K562 (cell line): Measurements from ENCODE around the gene TLN1. TPM values are rescaled to one million over a fixed set of nuclear protein-coding genes. Genes with fewer than 3 reads are reported as not detected.

Experiments
- BCOR ChIP-seq: fragments of 450-650 bp; IDR thresholded peaks from 2 replicates; pipeline ENCODE4 v1.6.1; 2016
- CEBPG ChIP-seq, 3 experiments: fragments of 200-800 bp in 1 of 3; sonication (Bioruptor generic) in 1 of 3; sonication (generic) in 1 of 3; formaldehyde crosslinking in 1 of 3; IDR thresholded peaks in 2 of 3; conservative IDR thresholded peaks in 1 of 3; 2 replicates each; pipeline versions ENCODE4 v1.6.1 to v1.8.0; 2016 to 2022; ENCODE audit warnings: missing compliant biosample characterization in 2 of 3, missing genetic modification characterization in 2 of 3, mild to moderate bottlenecking in 1 of 3, missing genetic modification reagents in 1 of 3
- ETV1 ChIP-seq: fragments of 450-650 bp; conservative IDR thresholded peaks from 2 replicates; pipeline ENCODE4 v1.6.1; 2016; ENCODE audit warnings: missing genetic modification characterization, control low read depth, low read depth, missing compliant biosample characterization
- FIP1L1 ChIP-seq: fragments of 200-400 bp; formaldehyde crosslinking; IDR thresholded peaks from 2 replicates; pipeline ENCODE4 v1.6.1; 2018; ENCODE audit warnings: mild to moderate bottlenecking, low read depth, low read length; ENCODE audit not compliant: poor library complexity, severe bottlenecking
- HNRNPK ChIP-seq: fragments of 200-400 bp; formaldehyde crosslinking; IDR thresholded peaks from one replicate; pipeline ENCODE4 v1.6.1; 2018; ENCODE audit warnings: mild to moderate bottlenecking, low read depth, low read length; ENCODE audit not compliant: poor library complexity, severe bottlenecking
- HNRNPLL ChIP-seq: fragments of 200-400 bp; formaldehyde crosslinking; IDR thresholded peaks from 2 replicates; pipeline ENCODE4 v1.6.1; 2017; ENCODE audit warnings: low read length, low read depth, mild to moderate bottlenecking; ENCODE audit not compliant: poor library complexity, severe bottlenecking
- IRF9 ChIP-seq: fragments of 450-650 bp; IDR thresholded peaks from 2 replicates; pipeline ENCODE4 v1.6.1; 2016; ENCODE audit warnings: missing biosample characterization, missing genetic modification characterization
- KLF1 ChIP-seq: fragments of 450-650 bp; IDR thresholded peaks from 2 replicates; pipeline ENCODE4 v1.6.1; 2016; ENCODE audit warnings: missing genetic modification characterization, missing compliant biosample characterization
- MYNN ChIP-seq, 2 experiments: sonication (generic); formaldehyde crosslinking in 1 of 2; IDR thresholded peaks; 2 replicates each; pipeline versions ENCODE4 v1.5.0 to v1.6.1; 2016 to 2020; ENCODE audit warnings: antibody characterized with exemption in 1 of 2, missing genetic modification reagents in 1 of 2
- NFE2L1 ChIP-seq: fragments of 450-650 bp; IDR thresholded peaks from 2 replicates; pipeline ENCODE4 v1.6.1; 2016; ENCODE audit warnings: missing genetic modification characterization, low read depth, mild to moderate bottlenecking, missing compliant biosample characterization, moderate library complexity, borderline replicate concordance
- PHB ChIP-seq: fragments of 250-450 bp; sonication (Bioruptor Pico); IDR thresholded peaks from 2 replicates; pipeline ENCODE4 v1.5.0; 2021
- POLR2AphosphoS2 ChIP-seq: IDR thresholded peaks from 2 replicates; pipeline ENCODE4 v1.6.1; 2012; ENCODE audit warnings: low read length, improper control_type of control experiment
- PTBP1 ChIP-seq: fragments of 200-400 bp; formaldehyde crosslinking; IDR thresholded peaks from 2 replicates; pipeline ENCODE4 v1.6.1; 2017; ENCODE audit warnings: low read depth, low read length
- RBFOX2 ChIP-seq: fragments of 200-400 bp; formaldehyde crosslinking; IDR thresholded peaks from 2 replicates; pipeline ENCODE4 v1.6.1; 2017; ENCODE audit warnings: low read depth, mild to moderate bottlenecking, low read length, moderate library complexity
- SIN3B ChIP-seq: fragments of 450-650 bp; IDR thresholded peaks from 2 replicates; pipeline ENCODE4 v1.6.1; 2017; ENCODE audit warnings: low read depth, mild to moderate bottlenecking, moderate library complexity
- SIX5 ChIP-seq, 2 experiments: IDR thresholded peaks; 2 replicates each; pipeline ENCODE4 v1.6.1; 2011; ENCODE audit warnings: low read length in 2 of 2, borderline replicate concordance in 1 of 2, low read depth in 1 of 2, mild to moderate bottlenecking in 1 of 2, moderate library complexity in 1 of 2; ENCODE audit not compliant: insufficient read depth in 1 of 2
- SMAD2 ChIP-seq: fragments of 150-350 bp; IDR thresholded peaks from 2 replicates; pipeline ENCODE4 v1.6.1; 2014; ENCODE audit warnings: low read depth, mild to moderate bottlenecking, low read length
- SUPT5H ChIP-seq: fragments of 450-650 bp; IDR thresholded peaks from 2 replicates; pipeline ENCODE4 v1.6.1; 2016
- TRIM28 ChIP-seq: fragments of 450-650 bp; IDR thresholded peaks from 2 replicates; pipeline ENCODE4 v1.6.1; 2017
- U2AF1 ChIP-seq: fragments of 200-400 bp; formaldehyde crosslinking; optimal IDR thresholded peaks from 2 replicates; pipeline ENCODE3; 2017; ENCODE audit warnings: mild to moderate bottlenecking, low read depth, low read length, moderate library complexity
- YBX1 ChIP-seq: fragments of 450-650 bp; IDR thresholded peaks from 2 replicates; pipeline ENCODE4 v1.7.1; 2016; ENCODE audit warnings: mild to moderate bottlenecking
- ZBTB33 ChIP-seq: sonication (generic); formaldehyde crosslinking; IDR thresholded peaks from 2 replicates; pipeline ENCODE4 v1.8.1; 2023; ENCODE audit warnings: mild to moderate bottlenecking, missing genetic modification reagents
- ZBTB7A ChIP-seq: IDR thresholded peaks from 2 replicates; pipeline ENCODE4 v1.6.1; 2011; ENCODE audit warnings: low read depth, mild to moderate bottlenecking, low read length, moderate library complexity, borderline replicate concordance; ENCODE audit not compliant: control insufficient read depth
- ZNF436 ChIP-seq: fragments of 250-450, 450-650 bp; sonication (Bioruptor Pico); formaldehyde crosslinking; IDR thresholded peaks from 2 replicates; pipeline ENCODE4 v1.7.0; 2020; ENCODE audit warnings: mild to moderate bottlenecking
- ZNF586 ChIP-seq: fragments of 450-650 bp; formaldehyde crosslinking; conservative IDR thresholded peaks from 2 replicates; pipeline ENCODE4 v1.4.0; 2020; ENCODE audit warnings: mild to moderate bottlenecking, moderate library complexity
- ZNF764 ChIP-seq: fragments of 250-450 bp; sonication (Bioruptor Pico); IDR thresholded peaks from 2 replicates; pipeline ENCODE4 v1.4.0; 2020; ENCODE audit warnings: low read depth, mild to moderate bottlenecking, moderate library complexity
- ZNF766 ChIP-seq: fragments of 200-800 bp; sonication (Bioruptor generic); conservative IDR thresholded peaks from 2 replicates; pipeline ENCODE4 v1.6.1; 2016; ENCODE audit warnings: missing genetic modification characterization, missing compliant biosample characterization
- polyA plus RNA-seq, 8 experiments: library from polyadenylated mRNA; depleted of rRNA in 4 of 8; stranded (reverse) in 5 of 8; unstranded in 3 of 8; fragments of >200 nt; fragmentation: Nextera tagmentation in 2 of 8; fragmentation: Illumina TruSeq in 1 of 8; extraction: Ambion mirVana in 2 of 8; extraction: Trizol in 1 of 8; gene quantifications; 2 replicates each; pipeline versions ENCODE4 v1.2.1 to v1.2.3, GENCODE V29; 2011 to 2014; ENCODE audit warnings: inconsistent platforms in 1 of 8, missing spikeins in 1 of 8
- total RNA-seq, 7 experiments: library from RNA; depleted of rRNA in 6 of 7; stranded (reverse); fragments of >200 nt in 6 of 7; fragmentation: Illumina TruSeq in 2 of 7; extraction: Trizol in 2 of 7; gene quantifications; 2 replicates each; pipeline versions ENCODE4 v1.2.1 to v1.2.3, GENCODE V29; 2011 to 2021; ENCODE audit warnings: low replicate concordance in 1 of 7

TLN1 gene
- total and polyA plus RNA-seq, 9 of the 15 experiments (the other 6 are each of a cell fraction or from before 2014, with no cell fraction given), result 3.6 to 240 (median 54.8) TPM

GRCh38 chr9:35658137-35658967 is 73.6 kb downstream of the TLN1 start, which contains the start of gene CCDC107 (continued):
- TF ChIP-seq ZNF436 (CRISPR knock-in tag) (no peak), U2AF1 (peak; percentile 29), ZNF766 (CRISPR knock-in tag) (no peak), NFE2L1 (tag) (no peak), SUPT5H (peak; percentile 61), IRF9 (tag) (no peak), ZBTB7A (peak; percentile 91; the same call in 1 of the 2 replicates), YBX1 (no peak), TRIM28 (no peak), HNRNPLL (peak; percentile 25), HNRNPK (no peak), SIX5 (IDR thresholded peaks at IDR 0.05; ENCODE audit: borderline replicate concordance in 1 of 2, insufficient read depth in 1 of 2, low read depth in 1 of 2, low read length in 2 of 2) (no peak), ZNF764 (CRISPR knock-in tag) (no peak), SMAD2 (no peak), PHB (CRISPR knock-in tag) (no peak), KLF1 (tag) (peak; percentile 59; the same call in 1 of the 2 replicates), ZNF586 (CRISPR knock-in tag) (no peak), ZBTB33 (CRISPR knock-in tag) (no peak), CEBPG (CRISPR knock-in tag; IDR thresholded peaks at IDR 0.05) (no peak), CEBPG (tag; conservative IDR thresholded peaks at IDR 0.05 in 1 of 2, IDR thresholded peaks at IDR 0.05 in 1 of 2) (no peak), SIN3B (no peak), ETV1 (tag) (no peak), RBFOX2 (peak; percentile 87), PTBP1 (no peak), BCOR (no peak), FIP1L1 (peak; percentile 70), POLR2AphosphoS2 (peak; percentile 40; the same call in 1 of the 2 replicates), MYNN (IDR thresholded peaks at IDR 0.05) (no peak), MYNN (CRISPR knock-in tag; IDR thresholded peaks at IDR 0.05) (no peak)
